Gastroesophageal sphincter (tissue), 4 donors: ENCODE results near the gene HPF1. TPM values are rescaled to one million over a fixed set of nuclear protein-coding genes. Genes with fewer than 3 reads are reported as not detected.
"Not testable (repeated sequence)": the region's sequence is repeated elsewhere in the genome, so short reads cannot be mapped to it uniquely, and the experiment has no call there.

ENCODE experiments used
- ATAC-seq: fragments of 150-250 bp; one replicate; pipeline ENCODE4 v1.9.1; 2016; ENCODE audit warnings: mild to moderate bottlenecking, moderate library complexity
- H3K27ac ChIP-seq, 4 donors: fragments of 200-600 bp; sonication (generic) in 3 of 4; 1 replicate in 3 of 4; 2 replicates in 1 of 4; pipeline ENCODE4 v1.5.1; 2016 to 2019
- H3K27me3 ChIP-seq: fragments of 200-600 bp; sonication (generic); one replicate; pipeline ENCODE4 v1.5.1; 2019
- H3K36me3 ChIP-seq, 2 donors: fragments of 200-600 bp; sonication (generic); one replicate each; pipeline ENCODE4 v1.5.1; 2019; ENCODE audit warnings: control low read depth in 1 of 2
- H3K4me1 ChIP-seq, 3 donors: fragments of 200-600 bp; sonication (generic); 1 replicate in 2 of 3; 2 replicates in 1 of 3; pipeline ENCODE4 v1.5.1; 2016 to 2019; ENCODE audit warnings: control low read depth in 2 of 3
- H3K4me3 ChIP-seq, 2 donors: fragments of 200-600 bp; sonication (generic); one replicate each; pipeline ENCODE4 v1.5.1; 2019; ENCODE audit warnings: mild to moderate bottlenecking in 1 of 2, moderate library complexity in 1 of 2
- H3K9me3 ChIP-seq, 3 donors: fragments of 200-600 bp; sonication (generic); one replicate each; pipeline ENCODE4 v1.5.1; 2017 to 2019; ENCODE audit warnings: control low read depth in 2 of 3
- CTCF ChIP-seq, 4 experiments: fragments of 200-600 bp in 2 of 4; fragments of 450-650 bp in 2 of 4; sonication (generic) in 1 of 4; IDR thresholded peaks; one replicate each; pipeline ENCODE4 v1.5.1; 2017 to 2019; ENCODE audit warnings: antibody characterized with exemption in 4 of 4, mild to moderate bottlenecking in 2 of 4, moderate library complexity in 2 of 4
- EP300 ChIP-seq: sonication (generic); formaldehyde crosslinking; IDR thresholded peaks from one replicate; pipeline ENCODE4 v1.6.1; 2017; ENCODE audit warnings: antibody characterized with exemption, mild to moderate bottlenecking
- POLR2A ChIP-seq, 2 donors: fragments of 450-650 bp; IDR thresholded peaks; one replicate each; pipeline ENCODE4 v1.6.1; 2017; ENCODE audit warnings: antibody characterized with exemption in 2 of 2, mild to moderate bottlenecking in 2 of 2, moderate library complexity in 1 of 2
- POLR2AphosphoS5 ChIP-seq: sonication (generic); formaldehyde crosslinking; IDR thresholded peaks from one replicate; pipeline ENCODE4 v1.6.1; 2017; ENCODE audit warnings: antibody characterized with exemption
- WGBS, 2 donors: methylation state at CpG; one replicate each; pipeline ENCODE4 v1.1.5; 2018; ENCODE audit warnings: low coverage in 1 of 2; 5-methylcytosine and 5-hydroxymethylcytosine counted together
- total RNA-seq, 4 donors: library from RNA; depleted of rRNA; stranded (reverse); fragments of >200 nt; gene quantifications; one replicate each; pipeline ENCODE4 v1.1.0, GENCODE V29; 2016

The HPF1 gene
- total RNA-seq, 4 donors from 2014 or later: 20.8 to 32.6 (median 25.6) TPM

DNA sequence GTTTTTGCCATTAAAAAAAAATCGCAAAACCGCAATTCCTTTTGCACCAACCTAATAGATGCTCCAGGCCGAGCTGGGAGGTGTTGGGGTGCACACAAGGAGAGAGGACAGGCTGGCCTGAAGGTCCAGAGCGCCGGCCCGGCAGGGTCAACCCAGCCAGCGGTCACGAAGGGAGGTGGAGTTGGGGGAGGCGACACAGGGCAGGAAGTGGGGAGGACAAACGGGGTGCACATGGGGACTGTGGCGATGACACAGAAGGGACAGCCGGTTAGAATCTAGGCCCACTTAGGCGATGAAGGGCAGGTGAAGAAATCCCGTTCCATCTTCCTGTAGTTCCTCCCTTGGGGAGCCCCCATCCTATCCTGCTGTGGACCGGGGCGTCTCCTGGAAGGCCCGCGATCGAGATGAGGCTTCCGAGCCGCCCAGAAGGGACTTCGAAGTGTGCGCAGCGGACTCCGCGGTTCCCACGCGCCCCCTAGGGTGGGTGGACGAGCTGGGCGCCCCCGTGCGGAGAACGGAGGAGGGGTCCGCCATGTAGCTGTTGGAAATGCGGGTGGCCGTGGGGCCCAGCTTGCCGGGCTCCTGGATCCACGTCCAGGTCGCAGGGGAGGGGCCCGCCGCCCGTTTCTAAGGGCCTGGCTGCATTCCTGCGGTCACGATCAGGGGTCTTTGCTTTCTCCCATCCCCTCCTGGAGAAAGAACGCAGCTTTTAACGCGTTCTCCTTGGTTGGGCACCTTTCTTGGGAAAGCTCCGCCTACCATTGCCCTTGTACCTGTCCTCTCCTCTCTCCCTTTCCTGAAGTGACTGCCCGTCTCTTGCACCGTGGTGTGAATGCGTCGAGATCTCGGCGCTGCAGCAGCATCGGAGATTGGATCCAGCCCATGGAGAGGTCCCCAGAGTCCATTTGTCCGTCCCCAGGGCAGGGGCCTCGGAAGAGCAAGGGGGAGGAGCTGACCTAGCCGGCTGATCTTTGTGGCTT, 17.0 kb upstream of the HPF1 start:
- H3K27me3 ChIP-seq: peaks cover 28% of the 10 kb centered on the region
- WGBS, 2 donors: 45 to 52% methylated on average over 14 of the region's 58 CpGs
- ATAC-seq: no peak

DNA sequence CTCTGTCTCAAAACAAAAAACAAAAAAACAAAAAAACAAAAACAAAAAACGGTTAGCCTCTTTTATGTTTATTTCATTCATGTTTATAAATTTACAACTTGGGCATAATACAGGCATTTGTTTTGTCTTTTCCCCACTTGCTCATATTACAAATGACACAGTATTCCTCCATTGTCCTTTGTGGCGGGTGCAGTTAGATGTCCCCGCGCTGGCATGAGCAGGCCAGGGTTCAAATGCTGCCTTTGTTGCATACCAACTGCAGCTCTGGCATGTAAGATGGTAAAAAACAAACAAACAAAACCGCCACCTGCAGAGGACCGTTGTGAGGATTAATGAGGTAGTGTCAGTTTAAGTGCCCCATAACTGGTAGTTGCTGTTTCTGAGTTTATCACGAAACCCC, 16.1 kb upstream of the HPF1 start:
- no peaks in the 10 kb centered on the region for H3K9me3 ChIP-seq
- H3K27me3 ChIP-seq: peaks cover 28% of the 10 kb centered on the region
- no peak overlapping the region for H3K4me3 ChIP-seq
- TF ChIP-seq POLR2A (IDR thresholded peaks at IDR 0.05): no peak
- no peak for TF ChIP-seq CTCF (IDR thresholded peaks at IDR 0.05)
- no peak for TF ChIP-seq POLR2AphosphoS5
- TF ChIP-seq EP300: no peak
- WGBS, 2 donors: 78 to 80% methylated on average over 7 of the region's 7 CpGs
- no peak overlapping the region for H3K27ac ChIP-seq
- ATAC-seq: no peak
- peaks cover 0 to 7% (median 0%) of the 10 kb centered on the region in 3 donors for H3K4me1 ChIP-seq
- H3K36me3 ChIP-seq: no peaks in the 10 kb centered on the region

More for the DNA sequence above, 17.0 kb upstream of the HPF1 start:
- TF ChIP-seq POLR2A (IDR thresholded peaks at IDR 0.05) (no peak), EP300 (no peak), CTCF (IDR thresholded peaks at IDR 0.05) (peak in 1 of 4 experiments; percentile 30), POLR2AphosphoS5 (no peak)
- Histone ChIP-seq H3K27ac (no peak overlapping the region), H3K4me1 (peaks cover 0 to 7% (median 0%) of the 10 kb centered on the region in 3 donors), H3K9me3 (no peaks in the 10 kb centered on the region), H3K4me3 (peak overlapping the region in 1 of 2 donors; percentile 28), H3K36me3 (no peaks in the 10 kb centered on the region)

DNA sequence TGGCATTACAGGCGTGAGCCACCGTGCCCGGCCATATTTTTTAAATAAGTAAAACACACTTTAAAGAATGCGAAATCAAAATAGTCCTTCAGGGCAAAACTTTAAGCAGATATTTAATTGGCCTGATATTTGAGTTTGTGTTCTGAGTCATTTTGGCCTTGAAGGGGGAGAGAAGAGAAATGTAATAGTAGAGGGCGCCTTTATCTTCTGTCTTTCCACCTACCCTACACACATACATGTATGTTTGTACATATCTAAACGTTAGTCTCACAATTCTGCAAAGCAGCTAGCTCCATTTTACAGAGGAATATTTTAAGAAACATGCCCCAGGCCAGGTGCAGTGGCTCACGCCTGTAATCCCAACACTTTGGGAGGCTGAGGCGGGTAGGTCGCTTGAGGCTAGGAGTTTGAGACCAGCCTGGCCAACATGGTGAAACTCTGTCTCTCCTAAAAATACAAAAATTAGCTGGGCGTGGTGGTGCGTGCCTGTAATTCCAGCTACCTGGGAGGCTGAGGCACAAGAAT, 13.9 kb upstream of the HPF1 start:
- H3K36me3 ChIP-seq, ATAC-seq, H3K27ac ChIP-seq, H3K4me1 ChIP-seq, H3K4me3 ChIP-seq, H3K9me3 ChIP-seq: not testable (repeated sequence)
- WGBS, 2 donors: 56 to 92% methylated on average over 6 to 7 of the region's 11 CpGs
- H3K27me3 ChIP-seq: peaks cover 25% of the 10 kb centered on the region

GRCh38 chr4:169770416-169770815, 12.7 kb upstream of the HPF1 start:
- Histone ChIP-seq H3K27me3 (peaks cover 13% of the 10 kb centered on the region), H3K36me3 (no peaks in the 10 kb centered on the region), H3K9me3 (no peaks in the 10 kb centered on the region), H3K27ac (no peak overlapping the region), H3K4me1 (peaks cover 0 to 7% (median 0%) of the 10 kb centered on the region in 3 donors), H3K4me3 (no peak overlapping the region)
- no peak for ATAC-seq
- TF ChIP-seq EP300: no peak
- no peak for TF ChIP-seq POLR2A (IDR thresholded peaks at IDR 0.05)
- no peak for TF ChIP-seq CTCF (IDR thresholded peaks at IDR 0.05)
- no peak for TF ChIP-seq POLR2AphosphoS5

GRCh38 chr4:169768385-169768784, 10.6 kb upstream of the HPF1 start:
- H3K4me1 ChIP-seq: no peaks in the 10 kb centered on the region
- 81 to 94% methylated on average over 2 to 3 of the region's 3 CpGs for WGBS, 2 donors
- no peaks in the 10 kb centered on the region for H3K36me3 ChIP-seq
- no peaks in the 10 kb centered on the region for H3K27me3 ChIP-seq
- H3K9me3 ChIP-seq: no peaks in the 10 kb centered on the region
- ATAC-seq: no peak
- TF ChIP-seq POLR2AphosphoS5 (no peak), CTCF (IDR thresholded peaks at IDR 0.05) (no peak), POLR2A (IDR thresholded peaks at IDR 0.05) (no peak), EP300 (no peak)
- no peak overlapping the region for H3K27ac ChIP-seq
- H3K4me3 ChIP-seq: no peak overlapping the region
